ENCODE measurements around the gene DNMBP.
"Not testable (repeated sequence)": the region's sequence is repeated elsewhere in the genome, so short reads cannot be mapped to it uniquely, and the experiment has no call there.

DNMBP gene

GRCh38 chr10:99845837-99846382 is 163.8 kb downstream of the DNMBP start:
- H3K4me1 ChIP-seq (ENCODE audit: control insufficient read depth, insufficient read depth, low read length), result peaks cover 7% of the 10 kb centered on the region; the same call in 1 of the 2 replicates
- no peak overlapping the region for H3K27ac ChIP-seq (ENCODE audit: low read length)
- H3K36me3 ChIP-seq (ENCODE audit: control insufficient read depth, insufficient read depth, low read length), result no peaks in the 10 kb centered on the region
- H3K4me3 ChIP-seq (ENCODE audit: low read length), result no peak overlapping the region
- peak; percentile 77 for DNase-seq (ENCODE audit: low read depth, low spot score)
- WGBS (ENCODE audit: insufficient coverage, insufficient read length), result no CpG with 5 or more reads among the region's 18 CpGs
- H3K27me3 ChIP-seq (ENCODE audit: control insufficient read depth, insufficient read depth, low read length), result no peaks in the 10 kb centered on the region
- H3K9me3 ChIP-seq (ENCODE audit: control insufficient read depth, insufficient read depth, low read length), result no peaks in the 10 kb centered on the region

GRCh38 chr10:99844433-99844955 is 165.3 kb downstream of the DNMBP start:
- DNase-seq (ENCODE audit: low read depth, low spot score), result no peak
- no CpG with 5 or more reads among the region's 6 CpGs for WGBS (ENCODE audit: insufficient coverage, insufficient read length)
- Histone ChIP-seq H3K4me3 (ENCODE audit: low read length) (no peak overlapping the region), H3K4me1 (ENCODE audit: control insufficient read depth, insufficient read depth, low read length) (peaks cover 4% of the 10 kb centered on the region; the same call in 1 of the 2 replicates), H3K36me3 (ENCODE audit: control insufficient read depth, insufficient read depth, low read length) (no peaks in the 10 kb centered on the region), H3K27ac (ENCODE audit: low read length) (no peak overlapping the region), H3K27me3 (ENCODE audit: control insufficient read depth, insufficient read depth, low read length) (no peaks in the 10 kb centered on the region), H3K9me3 (ENCODE audit: control insufficient read depth, insufficient read depth, low read length) (no peaks in the 10 kb centered on the region)

GRCh38 chr10:99843310-99843709 is 166.4 kb downstream of the DNMBP start:
- no peak overlapping the region for H3K4me3 ChIP-seq (ENCODE audit: low read length)
- DNase-seq (ENCODE audit: low read depth, low spot score), result no peak
- no peaks in the 10 kb centered on the region for H3K27me3 ChIP-seq (ENCODE audit: control insufficient read depth, insufficient read depth, low read length)
- no peaks in the 10 kb centered on the region for H3K36me3 ChIP-seq (ENCODE audit: control insufficient read depth, insufficient read depth, low read length)
- H3K9me3 ChIP-seq (ENCODE audit: control insufficient read depth, insufficient read depth, low read length), result no peaks in the 10 kb centered on the region
- H3K27ac ChIP-seq (ENCODE audit: low read length), result no peak overlapping the region
- 0 out of 2 replicates have a peak, but pooled peaks cover 2% of the 10 kb centered on the region for H3K4me1 ChIP-seq (ENCODE audit: control insufficient read depth, insufficient read depth, low read length)
- WGBS (ENCODE audit: insufficient coverage, insufficient read length), result no CpG with 5 or more reads among the region's 3 CpGs

- no CpG with 5 or more reads among the region's 7 CpGs for WGBS (ENCODE audit: insufficient coverage, insufficient read length)
- Histone ChIP-seq H3K27ac (ENCODE audit: low read length) (no peak overlapping the region), H3K36me3 (ENCODE audit: control insufficient read depth, insufficient read depth, low read length) (no peaks in the 10 kb centered on the region)
Measured at GRCh38 chr10:99841746-99842145, 168.0 kb downstream of the DNMBP start.

GRCh38 chr10:99840859-99841258 is 168.9 kb downstream of the DNMBP start:
- not testable (repeated sequence) for H3K4me1 ChIP-seq (ENCODE audit: control insufficient read depth, insufficient read depth, low read length); H3K36me3 ChIP-seq (ENCODE audit: control insufficient read depth, insufficient read depth, low read length); H3K27me3 ChIP-seq (ENCODE audit: control insufficient read depth, insufficient read depth, low read length); H3K9me3 ChIP-seq (ENCODE audit: control insufficient read depth, insufficient read depth, low read length); DNase-seq (ENCODE audit: low read depth, low spot score); H3K4me3 ChIP-seq (ENCODE audit: low read length); H3K27ac ChIP-seq (ENCODE audit: low read length)
- no CpG with 5 or more reads among the region's 2 CpGs for WGBS (ENCODE audit: insufficient coverage, insufficient read length)

More at GRCh38 chr10:99841746-99842145, 168.0 kb downstream of the DNMBP start:
- H3K4me3 ChIP-seq (ENCODE audit: low read length), result no peak overlapping the region
- H3K27me3 ChIP-seq (ENCODE audit: control insufficient read depth, insufficient read depth, low read length), result no peaks in the 10 kb centered on the region
- DNase-seq (ENCODE audit: low read depth, low spot score), result no peak
- 0 out of 2 replicates have a peak, but pooled peaks cover 2% of the 10 kb centered on the region for H3K4me1 ChIP-seq (ENCODE audit: control insufficient read depth, insufficient read depth, low read length)
- H3K9me3 ChIP-seq (ENCODE audit: control insufficient read depth, insufficient read depth, low read length), result no peaks in the 10 kb centered on the region

DNA sequence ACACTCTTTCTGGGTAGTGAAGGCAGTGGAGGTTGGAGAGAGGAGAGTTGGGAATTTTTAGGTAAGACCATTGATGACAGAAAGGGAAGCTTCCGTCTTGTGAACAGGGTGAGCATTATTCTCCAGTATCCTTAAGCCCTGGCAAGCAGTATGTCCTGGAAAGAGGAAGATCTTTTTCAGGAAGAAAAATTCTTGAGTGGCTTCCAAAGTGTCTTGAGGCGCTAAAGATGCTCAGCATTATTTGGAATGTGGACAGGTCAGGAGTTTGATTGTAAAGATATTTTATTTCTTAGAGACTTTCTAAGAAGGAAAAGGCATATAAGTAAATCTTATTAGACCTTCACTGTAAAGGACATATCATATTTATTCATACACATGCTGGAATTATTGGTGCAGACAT is 173.0 kb downstream of the DNMBP start:
- Histone ChIP-seq H3K9me3 (ENCODE audit: control insufficient read depth, insufficient read depth, low read length) (no peaks in the 10 kb centered on the region), H3K27me3 (ENCODE audit: control insufficient read depth, insufficient read depth, low read length) (no peaks in the 10 kb centered on the region), H3K4me3 (ENCODE audit: low read length) (no peak overlapping the region), H3K27ac (ENCODE audit: low read length) (no peak overlapping the region), H3K36me3 (ENCODE audit: control insufficient read depth, insufficient read depth, low read length) (no peaks in the 10 kb centered on the region), H3K4me1 (ENCODE audit: control insufficient read depth, insufficient read depth, low read length) (no peaks in the 10 kb centered on the region)
- no CpG with 5 or more reads among the region's 2 CpGs for WGBS (ENCODE audit: insufficient coverage, insufficient read length)
- no peak for DNase-seq (ENCODE audit: low read depth, low spot score)

- DNase-seq (ENCODE audit: low read depth, low spot score), result no peak
- Histone ChIP-seq H3K9me3 (ENCODE audit: control insufficient read depth, insufficient read depth, low read length) (no peaks in the 10 kb centered on the region), H3K27me3 (ENCODE audit: control insufficient read depth, insufficient read depth, low read length) (no peaks in the 10 kb centered on the region), H3K36me3 (ENCODE audit: control insufficient read depth, insufficient read depth, low read length) (no peaks in the 10 kb centered on the region), H3K4me3 (ENCODE audit: low read length) (no peak overlapping the region), H3K4me1 (ENCODE audit: control insufficient read depth, insufficient read depth, low read length) (no peaks in the 10 kb centered on the region), H3K27ac (ENCODE audit: low read length) (no peak overlapping the region)
- no CpG with 5 or more reads among the region's 8 CpGs for WGBS (ENCODE audit: insufficient coverage, insufficient read length)
Measured at GRCh38 chr10:99835947-99836346, 173.8 kb downstream of the DNMBP start.

DNA sequence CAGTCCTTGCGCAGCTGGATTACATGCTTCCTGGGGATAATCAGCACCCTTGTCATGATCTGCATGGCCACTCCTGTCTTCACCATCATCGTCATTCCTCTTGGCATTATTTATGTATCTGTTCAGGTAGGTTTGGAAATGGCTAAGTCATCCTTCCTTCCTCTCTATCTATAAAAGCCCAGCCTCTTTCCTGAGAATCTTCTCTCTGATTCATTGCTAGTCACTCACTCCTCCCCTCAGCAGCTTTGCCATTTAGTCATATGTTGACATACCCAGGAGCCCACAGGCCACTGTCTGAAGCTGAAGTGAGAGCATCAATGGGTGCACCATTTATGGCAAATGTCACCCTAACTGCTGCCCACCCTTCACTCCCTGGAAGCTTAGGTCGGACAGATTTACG is 175.3 kb downstream of the DNMBP start:
- no peak for DNase-seq (ENCODE audit: low read depth, low spot score)
- Histone ChIP-seq H3K4me1 (ENCODE audit: control insufficient read depth, insufficient read depth, low read length) (no peaks in the 10 kb centered on the region), H3K4me3 (ENCODE audit: low read length) (no peak overlapping the region), H3K27me3 (ENCODE audit: control insufficient read depth, insufficient read depth, low read length) (no peaks in the 10 kb centered on the region), H3K36me3 (ENCODE audit: control insufficient read depth, insufficient read depth, low read length) (no peaks in the 10 kb centered on the region), H3K27ac (ENCODE audit: low read length) (no peak overlapping the region), H3K9me3 (ENCODE audit: control insufficient read depth, insufficient read depth, low read length) (no peaks in the 10 kb centered on the region)
- no CpG with 5 or more reads among the region's 4 CpGs for WGBS (ENCODE audit: insufficient coverage, insufficient read length)

GRCh38 chr10:99832439-99832838 is 177.3 kb downstream of the DNMBP start:
- Histone ChIP-seq H3K4me1 (ENCODE audit: control insufficient read depth, insufficient read depth, low read length) (no peaks in the 10 kb centered on the region), H3K27ac (ENCODE audit: low read length) (no peak overlapping the region), H3K27me3 (ENCODE audit: control insufficient read depth, insufficient read depth, low read length) (no peaks in the 10 kb centered on the region), H3K9me3 (ENCODE audit: control insufficient read depth, insufficient read depth, low read length) (no peaks in the 10 kb centered on the region), H3K4me3 (ENCODE audit: low read length) (no peak overlapping the region), H3K36me3 (ENCODE audit: control insufficient read depth, insufficient read depth, low read length) (no peaks in the 10 kb centered on the region)
- no CpG with 5 or more reads among the region's 2 CpGs for WGBS (ENCODE audit: insufficient coverage, insufficient read length)
- DNase-seq (ENCODE audit: low read depth, low spot score), result no peak

DNA sequence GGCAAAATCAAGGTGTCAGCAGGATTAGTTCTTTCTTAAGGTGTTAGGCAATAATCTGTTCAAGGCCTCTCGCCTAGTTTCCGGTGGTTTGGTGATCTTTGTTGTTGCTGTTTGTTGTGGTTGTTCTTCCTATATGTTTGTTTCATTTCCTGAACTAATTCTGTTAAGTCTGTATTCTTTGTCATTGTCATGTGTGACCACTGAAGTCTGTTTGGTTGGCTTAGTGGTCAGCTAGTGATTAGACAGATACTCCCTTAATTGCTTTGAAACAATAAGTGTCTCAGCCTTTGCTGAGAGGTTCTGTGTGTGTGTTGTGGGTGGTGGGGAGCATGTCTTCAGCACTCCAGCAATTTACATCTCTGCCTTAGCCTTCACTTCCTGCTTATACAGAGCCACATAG is 181.3 kb downstream of the DNMBP start:
- no peaks in the 10 kb centered on the region for H3K36me3 ChIP-seq (ENCODE audit: control insufficient read depth, insufficient read depth, low read length)
- H3K27me3 ChIP-seq (ENCODE audit: control insufficient read depth, insufficient read depth, low read length), result no peaks in the 10 kb centered on the region
- H3K9me3 ChIP-seq (ENCODE audit: control insufficient read depth, insufficient read depth, low read length), result no peaks in the 10 kb centered on the region
- DNase-seq (ENCODE audit: low read depth, low spot score), result no peak
- H3K4me1 ChIP-seq (ENCODE audit: control insufficient read depth, insufficient read depth, low read length), result no peaks in the 10 kb centered on the region
- H3K27ac ChIP-seq (ENCODE audit: low read length), result no peak overlapping the region
- H3K4me3 ChIP-seq (ENCODE audit: low read length), result no peak overlapping the region
- no CpG with 5 or more reads among the region's 2 CpGs for WGBS (ENCODE audit: insufficient coverage, insufficient read length)

- no peaks in the 10 kb centered on the region for H3K9me3 ChIP-seq (ENCODE audit: control insufficient read depth, insufficient read depth, low read length)
- no peaks in the 10 kb centered on the region for H3K27me3 ChIP-seq (ENCODE audit: control insufficient read depth, insufficient read depth, low read length)
- H3K27ac ChIP-seq (ENCODE audit: low read length), result no peak overlapping the region
- no peaks in the 10 kb centered on the region for H3K4me1 ChIP-seq (ENCODE audit: control insufficient read depth, insufficient read depth, low read length)
- no CpG with 5 or more reads among the region's 3 CpGs for WGBS (ENCODE audit: insufficient coverage, insufficient read length)
- no peak for DNase-seq (ENCODE audit: low read depth, low spot score)
- no peaks in the 10 kb centered on the region for H3K36me3 ChIP-seq (ENCODE audit: control insufficient read depth, insufficient read depth, low read length)
- H3K4me3 ChIP-seq (ENCODE audit: low read length), result no peak overlapping the region
Measured at GRCh38 chr10:99827936-99828335, 181.8 kb downstream of the DNMBP start.
